AG10803 (cell line): ENCODE measurements around the gene PRDM16.

Experiments used
- DNase-seq: peaks from one replicate; pipeline ENCODE4 v3.0.0; 2010; ENCODE audit warnings: low read depth
- H3K4me3 ChIP-seq: 2 replicates; pipeline ENCODE4 v1.5.1; 2011; ENCODE audit warnings: mild to moderate bottlenecking, low read length, control low read depth
- CTCF ChIP-seq: conservative IDR thresholded peaks from 2 replicates; pipeline ENCODE4 v1.5.1; 2011; ENCODE audit warnings: mild to moderate bottlenecking, low read length, control low read depth, inconsistent platforms

Gene PRDM16

GRCh38 chr1:3022976-3023375 lies 46.0 kb upstream of the PRDM16 start:
- TF ChIP-seq CTCF: no peak
- no peak for DNase-seq
- H3K4me3 ChIP-seq: no peak overlapping the region

GRCh38 chr1:3024019-3024418 lies 45.0 kb upstream of the PRDM16 start:
- TF ChIP-seq CTCF: no peak
- DNase-seq: no peak
- no peak overlapping the region for H3K4me3 ChIP-seq

GRCh38 chr1:3024588-3024987 lies 44.4 kb upstream of the PRDM16 start:
- no peak overlapping the region for H3K4me3 ChIP-seq
- no peak for DNase-seq
- no peak for TF ChIP-seq CTCF

GRCh38 chr1:3026124-3026523 lies 42.9 kb upstream of the PRDM16 start:
- no peak overlapping the region for H3K4me3 ChIP-seq
- no peak for DNase-seq
- no peak for TF ChIP-seq CTCF

GRCh38 chr1:3026581-3027391 lies 42.2 kb upstream of the PRDM16 start:
- no peak for DNase-seq
- TF ChIP-seq CTCF: no peak
- H3K4me3 ChIP-seq: no peak overlapping the region

GRCh38 chr1:3027611-3028371 lies 41.2 kb upstream of the PRDM16 start:
- no peak for DNase-seq
- no peak for TF ChIP-seq CTCF
- no peak overlapping the region for H3K4me3 ChIP-seq
